ENCODE data around the gene SPNS1. TPM values are rescaled to one million over a fixed set of nuclear protein-coding genes. Genes with fewer than 3 reads are reported as not detected.

SPNS1 gene
- total and polyA plus RNA-seq, 11 donors, result 13.4 to 43.2 (median 19.1) TPM

- no peak for TF ChIP-seq POLR2A (IDR thresholded peaks at IDR 0.05)
- TF ChIP-seq CTCF (IDR thresholded peaks at IDR 0.05), result no peak
- WGBS, 4 donors, result 92 to 95% (median 94%) methylated on average over 10 of the region's 10 CpGs
- peaks cover 0 to 13% (median 0%) of the 10 kb centered on the region in 12 donors for H3K4me1 ChIP-seq
- H3K4me3 ChIP-seq, result no peak overlapping the region
- H3K9me3 ChIP-seq, result peaks cover 0 to 10% (median 5%) of the 10 kb centered on the region in 12 donors
- DNase-seq (no peak), ATAC-seq (no peak)
- intact Hi-C loops (cut with DNase I), result no loop called here
- no peak overlapping the region for H3K27ac ChIP-seq
- H3K27me3 ChIP-seq, result no peaks in the 10 kb centered on the region
- H3K36me3 ChIP-seq, result peaks cover 0 to 97% (median 75%) of the 10 kb centered on the region in 9 donors
Observed at GRCh38 chr16:28982418-28982817, 7.8 kb downstream of the SPNS1 start.

- ATAC-seq, result no peak
- 92 to 95% (median 94%) methylated on average over 11 of the region's 11 CpGs for WGBS, 4 donors
- Histone ChIP-seq H3K27ac (no peak overlapping the region), H3K4me3 (no peak overlapping the region), H3K36me3 (peaks cover 0 to 97% (median 76%) of the 10 kb centered on the region in 9 donors), H3K9me3 (peaks cover 0 to 12% (median 6%) of the 10 kb centered on the region in 12 donors), H3K27me3 (no peaks in the 10 kb centered on the region), H3K4me1 (peaks cover 0 to 13% (median 0%) of the 10 kb centered on the region in 12 donors)
- intact Hi-C loops (cut with DNase I), result no loop called here
- no peak for TF ChIP-seq POLR2A (IDR thresholded peaks at IDR 0.05)
- no peak for DNase-seq
Observed at GRCh38 chr16:28982949-28983348, 8.4 kb downstream of the SPNS1 start.

GRCh38 chr16:28983644-28984043 is 9.1 kb downstream of the SPNS1 start:
- DNase-seq (peak in 1 of 5 donors; percentile 61), ATAC-seq (no peak)
- Histone ChIP-seq H3K9me3 (peaks cover 0 to 12% (median 6%) of the 10 kb centered on the region in 12 donors), H3K27me3 (no peaks in the 10 kb centered on the region), H3K36me3 (peaks cover 0 to 96% (median 73%) of the 10 kb centered on the region in 9 donors), H3K4me1 (peaks cover 0 to 13% (median 0%) of the 10 kb centered on the region in 12 donors), H3K4me3 (no peak overlapping the region), H3K27ac (peak overlapping the region in 1 of 12 donors; percentile 79)
- 93 to 97% (median 93%) methylated on average over 18 of the region's 18 CpGs for WGBS, 4 donors
- TF ChIP-seq CTCF (IDR thresholded peaks at IDR 0.05) (no peak), POLR2A (IDR thresholded peaks at IDR 0.05) (no peak)
- intact Hi-C loops (cut with DNase I), result no loop called here

- Histone ChIP-seq H3K9me3 (peaks cover 0 to 12% (median 6%) of the 10 kb centered on the region in 12 donors), H3K27ac (peak overlapping the region in 1 of 12 donors; percentile 79), H3K27me3 (no peaks in the 10 kb centered on the region), H3K4me3 (peak overlapping the region in 1 of 12 donors; percentile 61), H3K36me3 (peaks cover 0 to 91% (median 69%) of the 10 kb centered on the region in 9 donors), H3K4me1 (peaks cover 0 to 13% (median 0%) of the 10 kb centered on the region in 12 donors)
- DNase-seq, result no peak
- TF ChIP-seq CTCF (IDR thresholded peaks at IDR 0.05) (no peak), POLR2A (IDR thresholded peaks at IDR 0.05) (no peak)
- intact Hi-C loops (cut with DNase I), result no loop called here
- WGBS, 4 donors, result 78 to 88% (median 82%) methylated on average over 12 of the region's 12 CpGs
- no peak for ATAC-seq
Observed at GRCh38 chr16:28984091-28984490, 9.5 kb downstream of the SPNS1 start.

All from heart left ventricle (tissue), 16 donors.